Activated naive CD8-positive, alpha-beta T cell treated with anti-CD3 and anti-CD28 coated beads, Interleukin-2, amount 50 U/mL, for 16 hours (primary cell): ENCODE results near the gene SBK2.

Experiments
- DNase-seq: peaks from one replicate; pipeline ENCODE4 v3.0.0-alpha.2; 2020; ENCODE audit warnings: low read depth, low spot score

SBK2 gene

DNA sequence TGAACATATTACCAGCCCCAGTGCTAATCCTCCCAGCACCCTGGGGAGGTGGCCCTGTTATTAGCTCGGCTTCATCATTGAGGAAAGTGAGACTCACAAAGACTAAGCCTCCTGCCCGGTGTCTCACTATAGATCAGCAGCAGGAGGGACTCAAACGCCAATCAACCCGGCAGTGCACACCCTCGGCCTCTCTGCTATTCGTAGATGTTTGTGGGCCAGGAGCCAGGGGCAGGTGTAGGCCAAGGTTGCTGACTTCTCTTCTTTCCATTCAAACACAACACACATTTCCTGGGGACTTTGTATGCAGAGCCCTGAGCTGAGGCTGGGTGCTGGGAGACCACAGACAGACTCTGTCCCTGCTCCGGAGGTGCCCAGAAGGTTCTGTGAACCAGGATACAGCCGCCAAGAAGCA, 17.8 kb upstream of the SBK2 start:
- DNase-seq = no peak

DNA sequence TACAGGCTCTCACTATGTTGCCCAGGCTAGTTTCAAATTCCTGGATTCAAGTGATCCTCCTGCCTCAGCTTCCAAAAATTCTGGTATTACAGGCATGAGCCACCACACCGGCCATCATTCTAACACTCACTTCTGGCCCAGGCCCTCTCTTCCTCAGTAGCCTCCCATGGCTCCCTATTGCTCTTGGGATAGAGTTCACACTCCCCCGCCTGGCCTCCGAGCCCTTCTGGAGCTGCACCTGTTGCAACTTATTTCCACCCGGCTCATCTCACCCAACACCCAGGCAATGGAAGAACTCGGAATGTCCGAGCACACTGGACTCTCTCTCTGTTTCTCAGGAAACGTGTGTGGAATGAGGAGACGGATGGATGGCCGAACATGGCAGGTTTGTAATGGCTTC, 17.4 kb upstream of the SBK2 start:
- DNase-seq = no peak

DNA sequence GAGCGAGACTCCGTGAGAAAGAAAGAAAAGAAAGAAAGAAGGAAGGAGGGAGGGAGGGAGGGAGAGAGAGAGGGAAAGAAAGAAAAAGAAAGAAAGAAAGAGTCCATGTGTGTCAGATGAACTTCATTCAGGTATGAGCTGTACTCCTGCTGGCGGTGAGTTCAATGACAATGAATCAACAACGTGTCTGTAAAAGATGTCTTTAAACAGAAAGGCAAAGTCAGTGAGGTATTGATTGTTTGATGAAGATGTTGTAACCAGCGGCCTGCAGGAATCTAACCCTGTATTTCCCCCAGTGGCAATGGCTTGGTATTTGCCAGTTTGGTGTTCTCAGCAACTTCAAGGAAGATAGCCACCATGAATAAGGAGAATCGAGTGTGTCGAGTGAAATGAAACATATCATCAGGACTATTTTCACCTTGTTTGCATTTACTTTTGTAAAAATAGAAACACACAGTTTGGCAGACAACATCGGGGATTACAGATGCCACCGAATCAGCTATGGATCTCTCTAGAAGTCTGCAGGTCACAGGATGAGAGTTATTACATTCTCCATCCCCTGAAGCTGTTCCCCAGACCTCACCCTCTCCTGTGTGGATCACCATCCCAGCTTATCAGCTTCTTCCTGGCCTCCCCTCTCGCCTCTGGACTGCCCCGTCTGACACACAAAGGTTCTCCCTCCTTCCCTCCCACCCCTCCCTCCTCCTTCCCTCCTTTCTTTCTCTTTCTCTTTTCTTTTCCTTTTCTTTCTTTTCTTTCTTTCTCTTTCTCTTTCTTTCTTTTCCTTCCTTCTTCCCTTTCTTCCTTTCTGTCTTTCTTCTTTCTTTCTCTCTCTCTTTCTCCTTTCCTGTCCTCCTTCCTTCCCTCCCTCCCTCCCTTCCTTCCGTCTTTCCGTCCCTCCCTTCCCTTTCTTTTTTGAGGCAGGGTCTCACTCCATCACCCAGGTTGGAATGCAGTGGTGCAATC, 16.6 kb upstream of the SBK2 start:
- no peak for DNase-seq

DNA sequence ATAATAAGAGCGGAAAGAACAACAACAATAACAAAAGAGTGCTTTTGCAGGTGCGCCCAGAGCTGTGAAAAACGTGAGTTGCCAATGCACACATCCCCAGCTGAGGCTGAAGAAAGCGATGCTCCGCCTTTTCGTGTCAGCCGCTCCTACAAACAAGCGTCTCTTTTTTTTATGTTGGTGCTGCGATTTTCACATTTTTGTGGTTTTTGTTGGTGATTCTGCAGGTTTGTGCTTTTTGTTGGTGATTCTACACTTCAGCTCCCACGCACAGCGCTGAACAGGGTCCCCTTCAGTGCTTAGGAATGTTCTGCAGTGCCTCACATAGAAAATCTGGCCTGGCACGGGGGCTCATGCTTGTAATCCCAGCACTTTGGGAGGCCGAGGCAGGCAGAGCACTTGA, 15.7 kb upstream of the SBK2 start:
- DNase-seq = no peak

DNA sequence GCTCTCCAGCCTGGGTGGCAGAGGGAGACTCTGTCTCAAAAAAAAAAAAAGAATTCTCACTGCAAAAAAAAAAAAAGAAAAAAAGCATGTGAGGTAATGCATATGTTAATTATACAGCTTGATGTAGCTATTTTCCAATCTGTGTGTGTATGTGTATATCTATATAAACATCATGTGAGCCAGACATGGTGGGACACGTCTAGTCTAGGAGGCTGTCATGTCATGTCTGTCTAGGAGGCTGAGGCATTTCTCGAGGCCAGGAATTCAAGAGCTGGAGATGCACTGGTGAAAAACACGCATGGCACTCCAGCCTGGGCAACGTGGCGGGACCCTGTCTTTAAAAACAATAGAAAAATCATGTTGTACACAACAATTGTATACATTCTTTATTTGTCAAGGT, 15.3 kb upstream of the SBK2 start:
- DNase-seq = no peak

DNA sequence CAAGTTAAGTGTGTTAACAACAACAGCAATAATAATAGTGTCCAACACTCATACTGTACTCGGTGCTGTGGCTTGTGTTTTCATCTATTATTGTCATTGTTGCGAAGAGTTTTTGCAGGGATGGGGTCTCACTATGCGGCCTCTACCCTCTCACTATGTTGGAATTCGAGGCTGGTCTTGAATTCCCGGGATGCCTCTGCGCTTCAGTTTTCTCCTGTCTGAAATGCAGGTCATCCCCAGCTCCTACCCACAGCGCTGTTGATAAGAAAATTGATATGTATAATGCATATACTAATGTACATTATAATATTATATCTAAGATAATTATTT, 13.4 kb upstream of the SBK2 start:
- DNase-seq = no peak

DNA sequence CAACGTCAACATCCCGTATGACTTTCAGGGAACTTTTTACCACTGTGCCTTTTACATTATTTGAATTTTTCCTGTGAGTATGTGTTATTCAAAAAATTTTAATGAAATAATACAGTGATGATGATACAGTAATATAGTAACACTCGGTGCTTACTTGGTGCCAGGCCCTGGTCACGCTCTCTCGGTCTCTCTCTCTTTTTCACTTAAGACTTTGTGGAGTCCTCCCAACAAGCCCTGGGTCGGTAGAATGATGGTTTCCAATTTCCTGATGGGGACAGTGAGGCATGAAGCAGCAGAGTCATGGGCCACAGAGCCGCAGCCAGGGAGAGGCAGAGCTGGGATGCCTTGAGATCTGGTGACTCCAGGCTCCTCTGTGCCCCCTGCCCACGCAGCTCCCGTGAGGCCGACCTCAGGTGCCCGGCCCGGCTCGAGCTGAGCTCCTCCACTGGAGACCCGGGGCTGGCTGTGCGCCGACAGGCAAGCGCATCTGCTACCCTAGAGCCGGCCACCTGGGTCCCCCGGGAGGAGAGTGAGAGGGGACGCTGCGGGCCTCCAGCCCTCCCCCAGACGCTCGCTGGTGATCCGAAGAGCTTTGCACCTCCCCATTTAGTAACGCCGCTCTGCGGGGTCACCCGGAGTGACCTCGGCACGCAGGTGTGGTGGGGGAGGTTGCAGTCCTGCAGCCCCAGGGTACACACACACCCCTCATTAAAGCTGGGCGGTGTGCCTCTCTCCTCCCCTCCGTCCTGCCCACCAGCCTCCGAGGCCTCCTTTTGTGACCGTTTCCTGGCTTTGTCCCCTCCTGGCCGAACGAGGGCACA, 12.8 kb upstream of the SBK2 start:
- no peak for DNase-seq

DNA sequence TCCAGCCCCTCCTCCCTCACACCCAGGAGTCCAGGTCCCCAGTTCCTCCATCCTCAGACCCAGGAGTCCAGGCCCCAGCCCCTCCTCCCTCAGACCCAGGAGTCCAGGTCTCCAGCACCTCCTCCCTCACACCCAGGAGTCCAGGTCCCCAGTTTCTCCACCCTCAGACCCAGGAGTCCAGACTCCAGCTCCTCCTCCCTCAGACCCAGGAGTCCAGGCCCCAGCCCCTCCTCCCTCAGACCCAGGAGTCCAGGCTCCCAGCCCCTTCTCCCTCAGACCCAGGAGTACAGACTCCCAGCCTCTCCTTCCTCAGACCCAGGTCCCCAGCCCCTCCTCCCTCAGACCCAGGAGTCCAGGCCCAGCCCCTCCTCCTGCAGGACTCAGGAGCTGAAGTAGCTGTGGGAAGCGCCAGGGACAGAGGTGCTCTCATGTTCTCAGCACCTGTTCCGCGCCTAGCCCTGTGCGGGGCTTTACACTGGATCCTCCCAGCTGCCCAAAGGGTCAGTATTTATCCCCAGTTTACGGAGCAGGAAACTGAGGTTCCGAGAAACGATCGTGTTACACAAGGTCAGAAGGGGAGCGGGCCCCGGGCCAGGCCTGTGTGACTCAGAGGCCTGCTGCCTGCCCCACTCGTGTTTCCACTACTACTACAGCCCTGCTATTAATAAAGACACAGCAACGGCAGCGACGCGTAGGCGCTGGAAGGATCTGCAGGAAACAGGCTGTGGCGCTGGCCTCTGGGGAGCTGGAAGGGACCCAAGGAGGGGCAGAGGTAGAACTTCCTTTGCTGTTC, 10.1 kb upstream of the SBK2 start:
- no peak for DNase-seq

DNA sequence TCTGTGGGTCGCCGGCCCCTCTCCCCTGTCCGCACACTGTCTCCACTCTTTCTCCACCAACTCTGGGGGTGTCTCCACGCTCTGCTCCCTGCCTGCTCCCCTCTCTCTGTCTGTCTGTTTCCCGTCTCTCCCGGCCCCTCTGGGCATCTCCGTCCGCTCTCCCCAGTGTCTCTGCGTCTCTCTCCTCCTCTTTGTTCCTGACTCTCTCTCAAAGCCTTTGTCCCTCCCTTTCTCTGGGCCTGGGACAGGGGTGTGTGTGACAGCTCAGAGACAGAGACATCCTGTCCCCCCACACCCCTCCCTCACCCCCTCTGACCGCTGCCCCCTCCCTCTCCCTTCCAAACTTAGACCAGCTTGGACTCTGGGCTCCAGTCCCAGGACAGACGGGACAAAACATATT, 9.1 kb upstream of the SBK2 start:
- DNase-seq = no peak

DNA sequence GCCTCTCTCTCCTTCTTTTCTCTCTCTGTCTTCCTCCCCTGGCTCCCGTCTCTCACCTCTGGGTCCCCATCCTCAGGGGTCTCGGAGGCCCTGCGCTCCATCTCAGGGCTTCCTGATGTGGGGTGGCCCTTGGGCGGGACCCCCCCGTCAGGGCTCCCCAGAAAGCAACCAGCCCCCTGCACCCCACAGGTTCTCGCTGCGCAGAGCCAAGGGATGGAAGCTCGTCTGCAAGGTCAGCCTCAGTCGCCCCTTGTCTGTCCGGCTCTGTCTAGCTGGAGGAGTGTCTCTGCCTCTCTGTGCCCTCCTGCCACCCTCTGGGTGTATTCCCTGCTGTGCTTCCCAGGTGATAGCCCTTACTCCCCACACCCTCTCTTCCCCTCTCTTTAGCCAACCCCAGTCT, 8.5 kb upstream of the SBK2 start, which contains the start of gene SBK3:
Gene SBK3, minus strand, starts transcription at position 101 of the 400 bp plus-strand sequence. Its CDS starts 0 bp downstream, at position 101.
- no peak for DNase-seq

DNA sequence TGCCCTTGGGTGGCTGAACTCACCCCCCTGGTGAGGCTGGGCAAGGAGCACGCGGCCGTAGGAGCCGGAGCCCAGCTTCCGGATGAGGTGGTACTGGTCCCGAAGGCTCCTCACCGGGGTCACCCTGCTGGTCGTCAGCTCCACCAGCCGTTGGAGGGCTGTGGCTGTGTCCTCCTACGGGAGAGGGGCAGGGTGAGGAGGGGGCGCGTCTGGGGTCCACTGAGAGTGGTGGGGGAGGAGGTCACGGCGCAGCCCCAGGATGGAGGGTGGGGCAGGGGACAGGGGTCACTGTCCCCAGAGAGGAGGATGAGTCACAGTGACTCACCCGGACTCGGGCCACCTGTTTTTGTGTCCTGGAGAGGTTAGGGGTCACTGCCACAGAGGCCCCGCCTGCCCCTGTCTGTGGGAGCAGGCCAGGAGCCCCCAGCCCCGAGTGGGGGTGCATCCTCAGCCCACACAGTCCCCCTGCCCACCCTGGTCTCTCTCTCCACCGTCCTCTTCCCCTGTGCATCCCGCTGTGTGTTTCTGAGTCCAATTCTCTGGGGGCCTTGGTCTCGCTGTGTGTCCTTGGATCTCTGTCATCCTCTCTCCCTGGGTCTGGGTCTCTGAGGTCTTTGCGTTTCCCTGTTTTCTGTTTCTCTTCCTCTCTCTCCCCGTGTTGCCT, 8.0 kb upstream of the SBK2 start:
- no peak for DNase-seq

DNA sequence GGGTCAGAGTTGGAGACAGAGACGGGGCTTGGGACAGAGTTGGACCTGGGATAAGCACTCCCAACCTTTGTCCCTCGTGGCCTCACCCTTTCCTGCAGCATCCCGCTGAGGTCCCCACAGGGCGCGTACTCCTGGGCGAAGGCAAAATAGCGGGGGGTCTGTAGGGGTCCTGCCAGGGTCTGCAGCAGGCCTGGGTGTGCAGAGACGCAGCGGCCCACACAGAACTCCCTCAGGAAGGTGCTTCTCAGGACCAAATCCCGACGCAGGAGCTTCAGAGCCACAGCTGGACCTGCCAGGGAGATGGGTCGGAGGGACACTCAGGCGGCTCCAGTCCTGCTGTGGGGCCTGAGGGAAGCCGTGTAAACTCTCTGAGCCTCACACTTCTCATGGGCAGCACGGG, 7.1 kb upstream of the SBK2 start:
- no peak for DNase-seq

DNA sequence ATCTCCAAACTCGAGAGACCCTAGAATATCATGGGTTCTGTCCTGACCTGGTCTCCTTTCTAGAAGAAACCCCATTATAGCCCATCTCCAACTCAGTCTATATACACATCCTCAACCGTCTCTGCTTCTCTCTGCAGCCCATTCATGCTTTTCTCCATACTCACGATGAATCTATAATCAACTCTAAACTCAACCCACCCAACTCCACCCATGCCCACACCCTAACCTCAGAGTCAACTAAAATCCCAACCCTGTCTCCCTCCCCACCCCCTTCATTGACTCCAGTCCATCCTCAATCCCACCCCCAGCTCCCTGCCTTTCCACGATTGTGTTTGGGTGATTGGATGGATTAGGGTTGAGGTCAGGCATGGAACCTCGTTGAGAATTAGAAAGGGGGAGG, 6.6 kb upstream of the SBK2 start:
- DNase-seq = no peak

DNA sequence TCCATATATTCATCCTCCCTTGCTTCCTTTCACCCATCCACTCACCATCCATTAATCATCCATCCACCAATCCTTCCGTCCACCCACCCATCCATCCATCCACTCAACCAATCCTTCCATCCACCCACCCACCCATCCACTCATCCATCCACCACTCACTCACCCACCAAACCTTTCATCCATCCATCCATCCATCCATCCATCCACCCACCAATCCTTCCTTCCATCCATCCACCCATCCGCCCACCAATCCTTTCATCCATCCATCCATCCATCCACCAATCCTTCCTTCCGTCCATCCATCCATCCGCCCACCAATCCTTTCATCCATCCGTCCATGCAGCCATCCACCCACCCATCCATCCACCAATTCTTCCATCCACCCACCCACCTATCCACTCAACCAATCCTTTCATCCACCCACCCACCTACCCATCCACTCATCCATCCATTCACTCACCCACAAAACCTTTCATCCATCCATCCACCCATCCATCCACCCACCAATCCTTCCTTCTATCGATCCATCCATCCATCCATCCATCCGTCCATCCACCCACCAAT, 5.4 kb upstream of the SBK2 start:
- no peak for DNase-seq

DNA sequence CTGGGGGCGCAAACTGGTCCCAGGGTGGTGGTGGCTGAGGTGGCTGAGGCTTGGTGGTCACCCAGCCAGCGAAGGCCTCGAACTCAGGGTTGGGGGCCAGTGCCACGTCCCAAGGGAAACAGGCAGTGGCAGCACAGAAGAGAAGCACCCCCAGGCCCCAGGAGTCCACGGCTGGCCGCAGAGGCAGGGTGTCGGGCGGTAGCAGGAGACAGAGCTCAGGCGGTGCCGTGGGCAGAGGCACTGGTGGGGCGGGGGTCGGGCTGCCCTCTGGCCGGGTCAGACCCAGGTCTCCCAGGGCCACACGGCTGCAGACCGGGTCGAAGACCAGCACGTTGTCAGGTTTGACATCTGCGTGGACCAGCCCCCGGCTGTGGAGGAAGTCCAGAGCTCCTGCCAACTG, 4.2 kb upstream of the SBK2 start:
- DNase-seq = no peak

DNA sequence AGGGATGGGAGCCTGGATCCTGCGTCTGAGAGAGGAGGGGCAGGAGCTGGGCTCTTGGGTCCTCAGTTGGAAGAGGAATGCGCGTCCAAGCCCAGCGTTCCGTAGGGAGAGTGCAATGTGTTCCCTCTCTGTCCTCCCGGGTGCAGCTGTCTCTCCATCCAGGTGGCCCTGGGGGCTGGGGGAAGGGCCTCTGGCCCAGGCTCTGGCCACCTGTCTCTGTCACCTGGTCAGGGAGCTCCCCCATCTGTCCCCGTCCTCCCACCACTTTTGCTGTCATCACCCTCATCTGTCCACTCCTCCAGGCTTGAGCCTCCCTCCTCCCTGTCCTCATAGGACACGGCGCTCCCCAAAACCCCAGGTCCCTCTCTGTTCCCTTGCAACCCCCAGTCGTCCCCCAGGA, 3.7 kb upstream of the SBK2 start:
- no peak for DNase-seq

DNA sequence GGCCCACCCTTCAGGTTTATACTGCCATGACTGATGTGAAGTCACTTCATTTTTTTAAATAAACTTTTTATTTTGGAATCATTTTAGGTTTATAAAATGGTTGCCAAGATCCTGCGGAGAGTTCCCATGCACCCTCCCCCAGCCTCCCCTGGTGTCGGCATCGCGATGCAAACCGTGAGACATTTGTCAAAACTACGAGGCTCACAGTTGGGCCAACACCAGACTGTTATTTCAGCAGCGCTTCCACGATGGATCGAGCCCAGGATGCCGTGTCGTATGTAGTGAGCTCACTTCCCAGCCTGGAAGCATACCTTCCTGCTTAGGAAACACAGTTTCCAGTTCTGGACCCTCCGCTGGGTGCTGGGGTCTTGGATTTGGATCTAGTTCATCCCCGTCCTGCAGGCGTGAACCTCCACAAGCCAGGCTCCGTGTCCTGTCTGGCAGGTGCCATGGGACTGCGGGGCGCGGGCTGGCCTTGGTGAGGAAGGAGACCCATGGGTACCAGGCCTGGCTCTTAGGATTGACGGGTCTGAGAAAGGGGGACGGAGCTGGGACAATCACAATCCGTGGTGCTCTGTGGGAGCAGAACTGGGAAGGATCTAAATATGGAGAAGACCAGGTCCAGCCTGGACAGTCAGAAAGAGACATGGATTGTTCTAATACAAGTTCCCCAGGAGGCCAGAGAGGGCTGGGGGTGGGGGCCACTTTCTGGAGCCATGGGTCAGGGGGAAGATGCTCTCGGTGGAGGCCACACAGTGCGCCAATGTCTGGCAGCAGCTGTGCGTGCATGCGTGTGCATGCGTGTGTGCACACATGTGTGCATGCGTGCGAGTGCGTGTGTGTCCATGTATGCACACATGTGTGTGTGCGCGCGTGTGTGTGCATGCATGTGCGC, 2.4 kb upstream of the SBK2 start:
- no peak for DNase-seq

DNA sequence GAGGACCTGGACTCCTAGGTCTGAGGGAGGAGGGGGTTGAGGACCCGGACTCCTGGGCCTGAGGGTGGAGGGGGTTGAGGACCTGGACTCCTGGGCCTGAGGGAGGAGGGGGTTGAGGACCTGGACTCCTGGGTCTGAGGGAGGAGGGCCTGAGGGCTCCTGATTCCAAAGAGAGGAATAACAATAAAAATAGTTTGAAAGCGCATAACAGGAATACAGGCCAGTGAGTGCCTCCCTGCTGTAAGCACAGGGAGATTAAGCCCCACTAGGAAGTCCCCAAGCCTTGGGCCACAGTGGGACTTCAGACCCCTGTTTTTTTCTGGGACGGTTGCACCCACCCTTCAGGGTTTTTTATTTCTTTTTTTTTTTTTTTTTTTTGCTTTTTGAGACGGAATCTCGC, 1.2 kb upstream of the SBK2 start:
- no peak for DNase-seq

DNA sequence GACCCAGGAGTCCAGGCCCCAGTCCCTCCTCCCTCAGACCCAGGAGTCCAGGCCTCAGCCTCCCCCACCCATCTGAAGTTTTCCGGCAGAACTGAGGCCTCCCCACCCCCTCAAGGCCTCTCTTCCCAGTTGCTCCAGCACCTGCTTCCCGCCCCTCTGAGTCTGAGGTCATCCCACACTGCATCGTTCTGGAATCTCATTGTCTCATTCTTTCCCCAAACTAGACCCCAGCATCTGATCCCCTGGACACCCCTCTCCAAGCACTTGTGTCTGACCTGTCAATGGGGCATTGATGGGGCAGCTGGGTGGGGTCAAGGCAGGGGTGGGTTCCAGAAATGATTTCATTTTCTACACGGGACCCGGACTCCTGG, 793 bp upstream of the SBK2 start:
- DNase-seq = no peak

DNA sequence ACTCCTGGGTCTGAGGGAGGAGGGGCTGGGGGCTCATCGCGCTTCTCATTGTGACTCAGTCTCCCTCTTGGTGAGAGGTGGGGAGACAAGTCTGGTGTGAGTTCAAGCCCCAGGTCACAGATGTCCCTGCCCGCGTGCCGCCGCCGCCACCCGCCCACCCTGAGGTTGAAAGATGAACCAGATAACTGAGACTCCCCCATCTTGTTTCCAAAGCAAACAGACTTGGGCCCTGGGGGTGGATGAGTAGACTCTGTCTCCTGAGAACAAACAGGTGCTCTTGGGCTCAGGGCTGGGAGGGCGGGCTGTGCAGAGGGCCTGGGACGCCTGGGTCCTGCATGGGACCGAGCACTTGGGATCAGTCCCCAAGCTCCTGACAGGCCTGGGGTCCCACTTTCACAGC, 567 bp downstream of the SBK2 start:
- DNase-seq = no peak
